A549 treated with DMSO at 1 μM for 4 hours (cell line): Measurements from ENCODE around the gene KRT26. TPM values are rescaled to one million over a fixed set of nuclear protein-coding genes. Genes with fewer than 3 reads are reported as not detected.

ENCODE experiments used
- total RNA-seq: library from RNA; stranded (reverse); fragments of 200-300 nt; extraction: Qiagen RNA extraction; gene quantifications from 5 replicates; pipeline ENCODE4 v1.2.3, GENCODE V29; 2022; ENCODE audit warnings: low read depth

KRT26 gene
- total RNA-seq, result not detected in 5 replicates

GRCh38 chr17:40772101-40772500 lies at the start of gene KRT26:
Gene KRT26, minus strand, starts transcription at chr17:40772201. Its CDS starts 88 bp downstream, at chr17:40772113.

GRCh38 chr17:40799859-40800258 lies 27.9 kb upstream of the KRT26 start, which contains the start of gene KRT28:
Gene KRT28, minus strand, starts transcription at chr17:40799959. Its CDS starts 66 bp downstream, at chr17:40799893.

GRCh38 chr17:40782450-40782849 lies 10.4 kb upstream of the KRT26 start, which contains the start of gene KRT27:
Gene KRT27, minus strand, starts transcription at chr17:40782550. Its CDS starts 57 bp downstream, at chr17:40782493.

GRCh38 chr17:40755231-40755630 lies 16.8 kb downstream of the KRT26 start, which contains the start of gene KRT25:
Gene KRT25, minus strand, starts transcription at chr17:40755331. Its CDS starts 60 bp downstream, at chr17:40755271.

Other genes starting within 250 kb of the KRT26 start
- gene CCR7, start 206.7 kb downstream of the KRT26 start, total RNA-seq, result 0.86 to 1.1 TPM (median 1.0 TPM) in 5 replicates
- gene SMARCE1, start 124.4 kb downstream of the KRT26 start, total RNA-seq, result 98.5 to 122 TPM (median 119 TPM) in 5 replicates
- 0.39 to 0.61 TPM (median 0.47 TPM) in 5 replicates for gene KRT222, start 107.0 kb downstream of the KRT26 start, total RNA-seq
- gene KRT24, start 68.4 kb downstream of the KRT26 start, total RNA-seq, result not detected in 5 replicates
- not detected in 5 replicates for gene KRT25, start 16.9 kb downstream of the KRT26 start, total RNA-seq
- gene KRT27, start 10.3 kb upstream of the KRT26 start, total RNA-seq, result not detected in 5 replicates
- gene KRT28, start 27.8 kb upstream of the KRT26 start, total RNA-seq, result not detected in 5 replicates
- 80.9 to 125 TPM (median 111 TPM) in 5 replicates for gene KRT10, start 50.4 kb upstream of the KRT26 start, total RNA-seq
- gene KRT12, start 95.0 kb upstream of the KRT26 start, total RNA-seq, result not detected in 5 replicates
- 0.29 to 0.47 TPM (median 0.32 TPM) in 5 replicates for gene KRT20, start 113.0 kb upstream of the KRT26 start, total RNA-seq
- gene KRT23, start 165.4 kb upstream of the KRT26 start, total RNA-seq, result 0.09 to 0.18 TPM (median 0.10 TPM) in 3 of 5 replicates, not detected in the others
- gene KRT39, start 194.7 kb upstream of the KRT26 start, total RNA-seq, result not detected in 5 replicates
- gene KRT40, start 212.1 kb upstream of the KRT26 start, total RNA-seq, result not detected in 5 replicates
- not detected in 5 replicates for gene KRTAP3-3, start 222.0 kb upstream of the KRT26 start, total RNA-seq
- gene KRTAP3-2, start 227.7 kb upstream of the KRT26 start, total RNA-seq, result 0.26 to 0.35 TPM (median 0.34 TPM) in 3 of 5 replicates, not detected in the others
- not detected in 5 replicates for gene KRTAP3-1, start 236.9 kb upstream of the KRT26 start, total RNA-seq